Measurements from ENCODE around the gene GBX2.

DNA sequence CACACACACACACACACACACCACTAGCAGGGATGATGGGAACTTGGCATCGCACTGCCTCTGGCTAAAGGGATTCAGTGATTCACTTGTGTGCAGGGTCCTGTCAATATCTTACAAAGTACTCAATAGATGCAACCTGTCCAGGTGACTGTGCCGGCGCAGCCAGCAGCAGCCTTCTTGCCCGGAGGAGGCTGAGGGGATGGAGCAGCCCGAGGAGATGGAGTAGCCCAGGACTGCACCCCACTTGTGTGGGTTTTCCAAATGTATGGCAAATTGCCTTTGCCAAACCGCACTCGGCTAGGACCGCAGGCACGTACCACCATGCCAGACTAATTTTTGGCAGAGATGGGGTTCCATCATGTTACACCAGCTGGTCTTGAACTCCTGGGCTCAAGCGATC lies 31.1 kb downstream of the GBX2 start:
- TF ChIP-seq, protein P1, sequence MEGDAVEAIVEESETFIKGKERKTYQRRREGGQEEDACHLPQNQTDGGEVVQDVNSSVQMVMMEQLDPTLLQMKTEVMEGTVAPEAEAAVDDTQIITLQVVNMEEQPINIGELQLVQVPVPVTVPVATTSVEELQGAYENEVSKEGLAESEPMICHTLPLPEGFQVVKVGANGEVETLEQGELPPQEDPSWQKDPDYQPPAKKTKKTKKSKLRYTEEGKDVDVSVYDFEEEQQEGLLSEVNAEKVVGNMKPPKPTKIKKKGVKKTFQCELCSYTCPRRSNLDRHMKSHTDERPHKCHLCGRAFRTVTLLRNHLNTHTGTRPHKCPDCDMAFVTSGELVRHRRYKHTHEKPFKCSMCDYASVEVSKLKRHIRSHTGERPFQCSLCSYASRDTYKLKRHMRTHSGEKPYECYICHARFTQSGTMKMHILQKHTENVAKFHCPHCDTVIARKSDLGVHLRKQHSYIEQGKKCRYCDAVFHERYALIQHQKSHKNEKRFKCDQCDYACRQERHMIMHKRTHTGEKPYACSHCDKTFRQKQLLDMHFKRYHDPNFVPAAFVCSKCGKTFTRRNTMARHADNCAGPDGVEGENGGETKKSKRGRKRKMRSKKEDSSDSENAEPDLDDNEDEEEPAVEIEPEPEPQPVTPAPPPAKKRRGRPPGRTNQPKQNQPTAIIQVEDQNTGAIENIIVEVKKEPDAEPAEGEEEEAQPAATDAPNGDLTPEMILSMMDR (IDR thresholded peaks at IDR 0.05) = no peak
- no peak for TF ChIP-seq POLR2A (IDR thresholded peaks at IDR 0.05)

Data from esophagus squamous epithelium (tissue), 4 donors.